COLO668 (cell line): ENCODE data around the gene SCO1.
"Not testable (repeated sequence)": the region's sequence is repeated elsewhere in the genome, so short reads cannot be mapped to it uniquely, and the experiment has no call there.

Source experiments
- DNase-seq: peaks from one replicate; lab custom pipeline; 2025; ENCODE audit not compliant: unreplicated experiment; lab: John Stamatoyannopoulos, UW

SCO1 gene

GRCh38 chr17:10726196-10726595 is 28.9 kb upstream of the SCO1 start:
- no peak for DNase-seq

DNA sequence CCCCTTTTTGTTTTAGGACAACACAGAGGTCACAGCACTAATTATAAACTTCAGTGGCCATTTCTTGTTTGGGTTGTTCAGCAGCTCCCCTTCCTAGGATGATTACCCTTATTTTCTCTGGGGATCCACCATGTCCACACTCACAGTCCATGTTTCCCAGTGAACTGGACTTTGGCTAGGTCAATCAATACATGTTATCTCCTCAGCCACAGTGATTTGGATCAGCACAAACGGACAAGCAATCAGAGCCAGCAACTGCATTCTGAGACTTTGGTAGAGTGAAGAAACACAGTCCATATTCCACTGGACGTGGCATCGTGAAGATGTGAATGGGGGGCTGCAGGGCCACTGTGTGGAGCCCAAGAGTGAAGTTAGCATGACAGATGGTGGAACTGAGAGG is 27.9 kb upstream of the SCO1 start:
- DNase-seq = no peak

DNA sequence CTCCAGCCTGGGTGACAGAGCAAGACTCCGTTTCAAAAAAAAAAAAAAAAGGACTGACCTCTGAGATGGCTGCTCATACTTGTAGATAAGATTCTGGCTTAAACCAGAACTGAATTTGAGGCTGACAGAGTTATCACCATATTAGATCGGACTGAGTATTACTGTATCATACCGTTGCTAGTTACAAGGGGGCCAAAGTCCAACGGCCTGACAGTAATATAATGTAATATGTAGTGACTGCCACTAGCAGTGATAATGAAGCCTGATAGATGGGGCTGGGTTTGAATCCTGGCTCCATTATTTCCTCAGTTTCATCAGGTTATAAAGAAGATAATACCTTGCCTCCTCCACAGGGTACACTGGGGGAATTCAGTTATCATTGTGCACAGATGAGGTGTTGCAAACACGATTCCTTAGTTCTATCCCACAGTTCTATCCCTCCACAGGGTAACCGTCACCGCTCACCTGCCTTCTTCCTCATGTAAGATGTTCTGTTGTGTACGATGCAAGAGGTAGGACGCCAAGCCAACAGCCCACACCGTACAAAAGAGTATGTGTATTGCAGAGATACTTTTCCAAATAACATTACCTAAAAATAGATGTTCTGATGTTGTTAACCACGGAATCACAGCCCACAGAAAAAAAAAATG is 27.3 kb upstream of the SCO1 start:
- DNase-seq = no peak

GRCh38 chr17:10718547-10718946 is 21.2 kb upstream of the SCO1 start:
- DNase-seq = no peak

DNA sequence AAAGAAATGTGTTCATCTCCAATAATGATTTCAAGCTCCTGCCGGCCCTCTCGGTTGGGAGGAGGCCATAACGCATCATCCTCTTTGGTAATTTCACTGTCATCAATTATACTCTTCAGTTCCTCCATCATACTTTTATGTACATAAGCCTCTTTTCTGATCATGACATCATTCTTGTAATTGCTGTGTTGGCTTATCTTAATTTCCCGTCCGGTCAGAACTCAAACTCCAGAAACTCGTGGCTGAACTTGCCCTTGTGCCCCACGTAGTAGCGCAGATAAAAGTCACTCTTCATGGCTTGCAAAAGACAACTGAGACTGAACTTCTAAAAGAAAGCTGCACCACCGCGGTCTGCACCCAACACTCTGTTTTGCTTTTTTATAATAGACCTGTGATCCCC is 18.9 kb upstream of the SCO1 start:
- DNase-seq = no peak

GRCh38 chr17:10713318-10713717 is 16.0 kb upstream of the SCO1 start:
- DNase-seq = no peak

DNA sequence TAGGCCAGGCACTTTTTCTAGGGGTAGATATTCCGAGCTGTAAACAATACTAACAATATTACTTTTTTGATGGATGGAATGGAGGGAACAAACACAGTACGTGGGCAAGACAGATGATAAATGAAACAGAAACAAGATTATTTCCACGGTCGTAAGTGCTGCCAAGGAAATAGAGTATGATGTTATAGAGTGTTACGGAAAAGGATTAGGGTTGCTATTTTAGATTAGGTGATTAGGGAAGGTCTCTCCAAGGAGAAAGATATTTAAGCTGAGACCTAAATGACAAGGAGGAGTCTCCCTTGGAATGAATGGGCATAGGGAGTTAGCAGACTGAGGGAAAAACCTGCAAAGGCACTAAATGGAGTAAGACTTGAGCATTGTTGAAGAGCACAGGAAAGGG is 8.4 kb upstream of the SCO1 start:
- no peak for DNase-seq

DNA sequence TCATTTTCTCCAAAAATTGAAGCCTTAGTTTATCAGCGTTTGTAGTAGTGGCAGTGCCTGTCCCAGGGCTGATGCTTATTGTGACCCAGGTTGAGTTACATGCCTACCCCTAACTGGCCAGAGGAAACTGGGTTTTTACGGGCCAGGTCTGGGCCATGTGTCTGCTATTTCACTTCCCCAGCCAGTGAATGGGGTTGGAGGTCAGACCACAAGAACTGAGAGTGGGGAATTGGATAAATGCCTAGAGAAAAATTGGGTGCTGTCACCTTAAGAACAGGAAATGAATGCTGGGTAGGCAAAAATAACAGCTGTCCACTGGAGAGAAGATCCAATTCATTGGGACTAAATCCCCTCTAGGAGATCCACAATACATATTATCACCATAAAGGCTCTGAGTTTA is 5.2 kb upstream of the SCO1 start:
- no peak for DNase-seq

DNA sequence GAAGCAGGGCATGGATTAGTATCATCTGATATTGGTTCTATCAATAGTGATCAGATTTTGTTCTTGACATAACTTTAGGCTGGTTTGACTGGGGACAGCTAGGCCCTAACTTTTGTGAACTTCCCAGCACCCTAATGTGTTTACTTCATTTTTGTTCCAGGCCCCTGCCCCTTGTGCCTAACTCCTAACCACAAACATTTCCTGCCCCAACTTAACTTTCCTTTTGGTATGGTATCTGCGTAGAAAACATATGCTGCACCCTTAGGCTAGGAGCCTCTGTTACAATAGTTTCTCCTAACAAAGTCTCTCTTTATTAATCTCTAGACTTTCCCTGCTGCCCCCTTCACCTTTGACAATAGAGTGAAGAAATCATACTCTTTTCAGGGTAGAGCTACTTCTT is 2.5 kb upstream of the SCO1 start:
- no peak for DNase-seq

DNA sequence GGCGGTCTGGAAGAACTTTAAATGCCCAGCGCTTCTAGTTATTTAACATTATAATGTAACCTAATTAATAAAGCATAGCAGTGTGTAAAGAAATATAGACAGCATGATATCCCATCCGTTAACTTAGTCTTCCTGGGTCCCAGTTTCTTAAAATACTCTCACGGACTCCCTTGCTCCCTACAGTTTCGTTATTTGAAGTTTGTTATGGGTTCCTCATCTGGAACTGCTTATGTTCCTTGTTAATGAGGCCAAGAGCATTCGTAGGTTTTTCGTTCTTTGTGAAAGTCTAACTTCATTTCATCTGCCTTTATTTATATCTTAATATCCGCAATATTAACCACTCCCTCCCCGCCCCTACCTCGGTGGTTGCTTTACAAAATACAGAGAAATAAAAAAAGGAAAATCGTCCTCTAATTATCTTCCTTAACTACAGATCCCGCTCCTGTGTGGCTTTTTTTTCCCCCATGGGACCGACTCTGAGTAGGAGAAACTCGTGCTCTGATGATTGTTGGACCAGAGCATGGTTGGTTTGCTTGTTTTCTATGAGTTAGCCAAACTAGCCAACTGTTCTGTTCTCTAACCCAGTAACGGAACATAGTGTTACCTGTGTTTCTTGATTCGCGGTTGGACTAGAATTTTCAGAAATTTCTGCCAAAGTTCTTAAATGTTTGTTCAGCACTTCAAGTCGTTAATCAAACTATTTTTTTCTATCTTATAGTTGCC is 924 bp upstream of the SCO1 start:
- no peak for DNase-seq

GRCh38 chr17:10695875-10696407 is 1.4 kb downstream of the SCO1 start:
- DNase-seq = not testable (repeated sequence)

GRCh38 chr17:10687499-10687898 is 9.8 kb downstream of the SCO1 start:
- no peak for DNase-seq

DNA sequence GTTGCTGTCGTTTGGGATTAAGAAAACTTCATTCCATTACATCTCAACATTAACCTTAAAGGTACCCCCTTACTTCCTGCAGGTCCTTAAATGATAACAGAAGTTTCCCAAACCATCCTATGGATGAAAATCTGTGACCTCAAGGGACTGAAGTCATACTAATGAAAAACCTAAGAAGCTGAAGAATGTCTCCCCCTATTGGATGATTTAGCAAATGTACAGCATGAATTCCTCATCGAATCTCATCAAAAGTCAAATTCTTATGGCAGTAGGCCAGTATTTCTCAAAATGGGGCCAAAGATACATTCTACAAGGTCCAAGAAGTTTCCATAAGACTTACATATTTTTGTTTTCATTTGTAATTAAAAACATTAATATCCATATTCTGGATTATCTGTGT is 13.5 kb downstream of the SCO1 start:
- no peak for DNase-seq

- no peak for DNase-seq
These were observed 15.4 kb downstream of the SCO1 start for GRCh38 chr17:10681866-10682446.

DNA sequence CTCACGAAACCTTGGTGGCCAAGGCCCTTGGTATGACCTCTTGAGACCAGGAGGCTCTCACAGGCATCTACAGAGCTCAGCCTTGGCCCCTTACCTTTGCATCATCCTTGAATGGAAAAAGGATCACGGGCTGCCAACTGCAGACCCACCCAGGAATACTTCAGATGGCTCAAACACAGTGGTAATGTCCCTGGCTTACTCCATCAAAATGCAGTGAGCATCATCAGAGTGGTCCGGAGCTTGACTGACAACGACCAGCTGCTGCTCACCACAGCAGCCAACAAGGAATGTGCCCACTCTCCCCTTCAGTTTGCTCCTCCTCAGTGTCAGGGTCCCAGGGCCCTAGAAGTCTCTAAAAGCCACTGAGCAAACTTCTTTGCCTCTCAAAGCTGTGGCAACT is 22.6 kb downstream of the SCO1 start:
- no peak for DNase-seq

DNA sequence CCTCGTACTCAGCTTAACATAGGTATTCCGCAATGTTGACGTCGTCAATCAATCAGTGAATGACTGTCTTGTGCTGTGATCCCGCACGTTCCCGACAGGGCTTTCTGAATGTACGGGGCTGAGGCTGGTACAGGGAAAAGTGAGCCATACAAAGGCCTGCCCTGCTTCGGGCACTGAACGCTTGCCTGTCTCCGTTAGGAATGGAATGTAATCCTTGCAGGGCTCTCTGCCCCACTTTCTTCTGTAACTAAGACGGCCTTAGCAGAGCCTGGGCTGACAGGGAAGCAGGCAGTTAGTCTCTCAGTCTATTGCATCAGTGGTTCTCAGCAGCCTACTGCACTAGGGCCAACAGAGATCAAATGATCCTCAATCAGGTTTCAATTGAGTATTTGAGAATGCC is 24.0 kb downstream of the SCO1 start:
- no peak for DNase-seq

GRCh38 chr17:10668775-10669174 is 28.6 kb downstream of the SCO1 start:
- DNase-seq = no peak

DNA sequence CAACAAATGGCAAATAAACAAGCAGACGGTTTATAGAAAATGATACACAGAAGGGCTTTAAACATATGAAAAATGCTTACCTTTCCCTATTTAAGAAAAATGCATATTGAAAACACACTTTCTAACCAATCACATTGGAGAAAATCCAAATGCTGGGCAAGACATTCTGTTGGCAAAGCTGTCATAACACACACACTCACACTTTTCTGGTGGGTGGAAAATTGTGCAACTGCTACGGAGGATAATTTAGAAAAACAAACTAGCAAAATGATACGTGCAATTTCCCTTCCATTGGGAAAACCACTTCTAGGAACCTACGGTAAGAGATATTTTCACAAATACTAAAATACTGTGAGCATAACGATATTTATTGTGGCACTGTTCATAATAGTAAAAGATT is 30.4 kb downstream of the SCO1 start:
- DNase-seq = no peak

GRCh38 chr17:10664571-10664970 is 32.8 kb downstream of the SCO1 start:
- no peak for DNase-seq

GRCh38 chr17:10663231-10663630 is 34.1 kb downstream of the SCO1 start:
- DNase-seq = no peak

- no peak for DNase-seq
These were observed 35.9 kb downstream of the SCO1 start for GRCh38 chr17:10661437-10661836.

DNA sequence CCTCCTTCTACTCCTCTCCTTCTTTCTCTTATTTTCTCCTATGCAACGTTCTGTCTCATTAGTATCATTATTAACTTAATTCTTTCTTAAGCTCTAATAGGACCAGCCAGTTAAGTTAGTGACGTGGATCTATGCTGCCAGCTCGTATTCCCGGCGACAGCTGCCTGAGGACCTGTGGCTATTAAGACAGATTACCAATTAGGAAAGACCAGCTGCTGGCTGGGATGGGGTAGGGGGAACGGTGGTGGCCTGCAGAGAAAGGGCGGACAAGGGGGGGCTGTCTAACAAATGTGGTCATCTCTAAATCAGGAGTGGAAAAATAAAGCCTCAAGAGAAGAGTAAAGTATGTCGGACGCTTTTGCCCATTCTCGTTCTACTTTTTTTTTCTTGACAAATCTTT is 39.5 kb downstream of the SCO1 start:
- no peak for DNase-seq
